Measurements from ENCODE around the gene SCN4A. TPM values are rescaled to one million over a fixed set of nuclear protein-coding genes. Genes with fewer than 3 reads are reported as not detected.
"Not testable (repeated sequence)": the region's sequence is repeated elsewhere in the genome, so short reads cannot be mapped to it uniquely, and the experiment has no call there.

SCN4A gene
- total RNA-seq, 4 donors from 2014 or later: 7.0 to 43.3 (median 15.1) TPM

GRCh38 chr17:64009571-64010402 is 37.1 kb upstream of the SCN4A start:
- TF ChIP-seq CTCF (IDR thresholded peaks at IDR 0.05): no peak
- DNase-seq (ENCODE audit: low spot score) (no peak), ATAC-seq (ENCODE audit: low FRiP score) (no peak)

GRCh38 chr17:64008830-64009229 is 36.1 kb upstream of the SCN4A start:
- TF ChIP-seq CTCF (IDR thresholded peaks at IDR 0.05): no peak
- no peak for ATAC-seq (ENCODE audit: low FRiP score)
- no peak for DNase-seq (ENCODE audit: low spot score)

- TF ChIP-seq CTCF (IDR thresholded peaks at IDR 0.05): no peak
- ATAC-seq (ENCODE audit: low FRiP score): no peak
- DNase-seq (ENCODE audit: low spot score): no peak
Measured at GRCh38 chr17:64008346-64008745, 35.6 kb upstream of the SCN4A start.

- ATAC-seq (ENCODE audit: low FRiP score) (no peak), DNase-seq (ENCODE audit: low spot score) (no peak)
- TF ChIP-seq CTCF (IDR thresholded peaks at IDR 0.05): no peak
Measured at GRCh38 chr17:64007838-64008282, 35.1 kb upstream of the SCN4A start.

- ATAC-seq (ENCODE audit: low FRiP score); DNase-seq (ENCODE audit: low spot score): not testable (repeated sequence)
Measured at GRCh38 chr17:64007089-64007837, 34.5 kb upstream of the SCN4A start.

GRCh38 chr17:64006361-64007088 is 33.8 kb upstream of the SCN4A start:
- ATAC-seq (ENCODE audit: low FRiP score): peak; percentile 43
- TF ChIP-seq CTCF (IDR thresholded peaks at IDR 0.05): no peak

GRCh38 chr17:64005734-64006167 is 33.0 kb upstream of the SCN4A start:
- ATAC-seq (ENCODE audit: low FRiP score): no peak
- no peak for TF ChIP-seq CTCF (IDR thresholded peaks at IDR 0.05)
- no peak for DNase-seq (ENCODE audit: low spot score)

More at GRCh38 chr17:64006361-64007088, 33.8 kb upstream of the SCN4A start:
- no peak for DNase-seq (ENCODE audit: low spot score)
